ENCODE measurements around the gene FAM72A.
"Not testable (repeated sequence)": the region's sequence is repeated elsewhere in the genome, so short reads cannot be mapped to it uniquely, and the experiment has no call there.

Gene FAM72A

GRCh38 chr1:206178061-206178989, 24.3 kb downstream of the FAM72A start:
- not testable (repeated sequence) for H3K4me3 ChIP-seq (ENCODE audit: low read length); H3K27me3 ChIP-seq (replicated peaks; ENCODE audit: control insufficient read depth, insufficient read depth, low read length); H3K9ac ChIP-seq (ENCODE audit: low read length); H3K9me3 ChIP-seq (ENCODE audit: control insufficient read depth, low read length); H3K36me3 ChIP-seq (ENCODE audit: control insufficient read depth, insufficient read depth, low read length, severe bottlenecking); H3K4me1 ChIP-seq (ENCODE audit: control insufficient read depth, insufficient read depth, low read length)
- peak; percentile 53 for DNase-seq (ENCODE audit: low read depth)

GRCh38 chr1:206176114-206176502, 26.5 kb downstream of the FAM72A start:
- not testable (repeated sequence) for H3K36me3 ChIP-seq (ENCODE audit: control insufficient read depth, insufficient read depth, low read length, severe bottlenecking); H3K27me3 ChIP-seq (replicated peaks; ENCODE audit: control insufficient read depth, insufficient read depth, low read length)

GRCh38 chr1:206175459-206176113, 27.1 kb downstream of the FAM72A start:
- DNase-seq (ENCODE audit: low read depth) = peak; percentile 43
- not testable (repeated sequence) for H3K9ac ChIP-seq (ENCODE audit: low read length); H3K36me3 ChIP-seq (ENCODE audit: control insufficient read depth, insufficient read depth, low read length, severe bottlenecking)

More at GRCh38 chr1:206176114-206176502, 26.5 kb downstream of the FAM72A start:
- H3K4me3 ChIP-seq (ENCODE audit: low read length); H3K4me1 ChIP-seq (ENCODE audit: control insufficient read depth, insufficient read depth, low read length); H3K9me3 ChIP-seq (ENCODE audit: control insufficient read depth, low read length); DNase-seq (ENCODE audit: low read depth); H3K9ac ChIP-seq (ENCODE audit: low read length): not testable (repeated sequence)

GRCh38 chr1:206174182-206174868, 28.3 kb downstream of the FAM72A start:
- H3K27me3 ChIP-seq (replicated peaks; ENCODE audit: control insufficient read depth, insufficient read depth, low read length); H3K4me1 ChIP-seq (ENCODE audit: control insufficient read depth, insufficient read depth, low read length); H3K36me3 ChIP-seq (ENCODE audit: control insufficient read depth, insufficient read depth, low read length, severe bottlenecking); H3K9ac ChIP-seq (ENCODE audit: low read length); H3K9me3 ChIP-seq (ENCODE audit: control insufficient read depth, low read length); H3K4me3 ChIP-seq (ENCODE audit: low read length): not testable (repeated sequence)
- DNase-seq (ENCODE audit: low read depth) = peak; percentile 39

More at GRCh38 chr1:206175459-206176113, 27.1 kb downstream of the FAM72A start:
- not testable (repeated sequence) for H3K4me3 ChIP-seq (ENCODE audit: low read length); H3K9me3 ChIP-seq (ENCODE audit: control insufficient read depth, low read length); H3K4me1 ChIP-seq (ENCODE audit: control insufficient read depth, insufficient read depth, low read length); H3K27me3 ChIP-seq (replicated peaks; ENCODE audit: control insufficient read depth, insufficient read depth, low read length)

- not testable (repeated sequence) for DNase-seq (ENCODE audit: low read depth); H3K9me3 ChIP-seq (ENCODE audit: control insufficient read depth, low read length); H3K4me3 ChIP-seq (ENCODE audit: low read length); H3K9ac ChIP-seq (ENCODE audit: low read length); H3K36me3 ChIP-seq (ENCODE audit: control insufficient read depth, insufficient read depth, low read length, severe bottlenecking); H3K4me1 ChIP-seq (ENCODE audit: control insufficient read depth, insufficient read depth, low read length); H3K27me3 ChIP-seq (replicated peaks; ENCODE audit: control insufficient read depth, insufficient read depth, low read length)
These were observed 29.4 kb downstream of the FAM72A start for GRCh38 chr1:206173110-206173719.

- H3K4me1 ChIP-seq (ENCODE audit: control insufficient read depth, insufficient read depth, low read length); H3K4me3 ChIP-seq (ENCODE audit: low read length); H3K9ac ChIP-seq (ENCODE audit: low read length); H3K27me3 ChIP-seq (replicated peaks; ENCODE audit: control insufficient read depth, insufficient read depth, low read length); H3K36me3 ChIP-seq (ENCODE audit: control insufficient read depth, insufficient read depth, low read length, severe bottlenecking); H3K9me3 ChIP-seq (ENCODE audit: control insufficient read depth, low read length): not testable (repeated sequence)
- DNase-seq (ENCODE audit: low read depth) = peak; percentile 78
These were observed 32.8 kb downstream of the FAM72A start for GRCh38 chr1:206169794-206170193.

GRCh38 chr1:206167350-206168029, 35.1 kb downstream of the FAM72A start:
- not testable (repeated sequence) for H3K4me1 ChIP-seq (ENCODE audit: control insufficient read depth, insufficient read depth, low read length); H3K27me3 ChIP-seq (replicated peaks; ENCODE audit: control insufficient read depth, insufficient read depth, low read length); H3K9ac ChIP-seq (ENCODE audit: low read length); H3K36me3 ChIP-seq (ENCODE audit: control insufficient read depth, insufficient read depth, low read length, severe bottlenecking); DNase-seq (ENCODE audit: low read depth); H3K9me3 ChIP-seq (ENCODE audit: control insufficient read depth, low read length); H3K4me3 ChIP-seq (ENCODE audit: low read length)

- no peak overlapping the region for H3K9ac ChIP-seq (ENCODE audit: low read length)
- H3K4me1 ChIP-seq (ENCODE audit: control insufficient read depth, insufficient read depth, low read length) = no peaks in the 10 kb centered on the region
- DNase-seq (ENCODE audit: low read depth) = no peak
- no peaks in the 10 kb centered on the region for H3K36me3 ChIP-seq (ENCODE audit: control insufficient read depth, insufficient read depth, low read length, severe bottlenecking)
- H3K9me3 ChIP-seq (ENCODE audit: control insufficient read depth, low read length) = peaks cover 20% of the 10 kb centered on the region
- peaks cover 54% of the 10 kb centered on the region for H3K27me3 ChIP-seq (replicated peaks; ENCODE audit: control insufficient read depth, insufficient read depth, low read length)
- no peak overlapping the region for H3K4me3 ChIP-seq (ENCODE audit: low read length)
These were observed 56.8 kb downstream of the FAM72A start for GRCh38 chr1:206145771-206146290.

GRCh38 chr1:206144605-206145004, 58.0 kb downstream of the FAM72A start:
- H3K27me3 ChIP-seq (replicated peaks; ENCODE audit: control insufficient read depth, insufficient read depth, low read length) = peaks cover 64% of the 10 kb centered on the region
- H3K9ac ChIP-seq (ENCODE audit: low read length) = no peak overlapping the region
- no peaks in the 10 kb centered on the region for H3K36me3 ChIP-seq (ENCODE audit: control insufficient read depth, insufficient read depth, low read length, severe bottlenecking)
- DNase-seq (ENCODE audit: low read depth) = no peak
- peaks cover 25% of the 10 kb centered on the region for H3K9me3 ChIP-seq (ENCODE audit: control insufficient read depth, low read length)
- H3K4me1 ChIP-seq (ENCODE audit: control insufficient read depth, insufficient read depth, low read length) = no peaks in the 10 kb centered on the region
- H3K4me3 ChIP-seq (ENCODE audit: low read length) = no peak overlapping the region

- Histone ChIP-seq H3K27me3 (replicated peaks; ENCODE audit: control insufficient read depth, insufficient read depth, low read length) (peaks cover 69% of the 10 kb centered on the region), H3K36me3 (ENCODE audit: control insufficient read depth, insufficient read depth, low read length, severe bottlenecking) (no peaks in the 10 kb centered on the region), H3K9ac (ENCODE audit: low read length) (no peak overlapping the region), H3K4me3 (ENCODE audit: low read length) (no peak overlapping the region), H3K9me3 (ENCODE audit: control insufficient read depth, low read length) (peaks cover 20% of the 10 kb centered on the region), H3K4me1 (ENCODE audit: control insufficient read depth, insufficient read depth, low read length) (no peaks in the 10 kb centered on the region)
- no peak for DNase-seq (ENCODE audit: low read depth)
These were observed 59.0 kb downstream of the FAM72A start for GRCh38 chr1:206143537-206144172.
